B cell (primary cell): ENCODE data around the gene MYO6. TPM values are rescaled to one million over a fixed set of nuclear protein-coding genes. Genes with fewer than 3 reads are reported as not detected.

ENCODE experiments used
- ATAC-seq: fragments of 200-7000 bp; cut with Tn5 transposase; one replicate; pipeline ENCODE4 v1.10.0; 2021; ENCODE audit warnings: low read depth, mild to moderate bottlenecking, moderate number of reproducible peaks, moderate library complexity
- CTCF ChIA-PET: fragments of 350-600 bp; sonication (Branson Sonifier 250); formaldehyde crosslinking; loops from one replicate; lab custom pipeline; 2021; ENCODE audit warnings: antibody characterized with exemption, inconsistent platforms; lab: Charles Lee
- POLR2A ChIA-PET: fragments of 350-600 bp; sonication (Branson Sonifier 250); formaldehyde crosslinking; loops from one replicate; lab custom pipeline; 2021; ENCODE audit warnings: antibody characterized with exemption; lab: Charles Lee
- DNase-seq: peaks from one replicate; pipeline ENCODE4 v3.0.0; 2013
- H2AFZ ChIP-seq: 2 replicates; pipeline ENCODE4 v1.6.1; 2012; ENCODE audit warnings: mild to moderate bottlenecking, low read depth, low read length; ENCODE audit not compliant: insufficient read depth, poor library complexity, severe bottlenecking
- H3K27ac ChIP-seq, 2 donors: 1 replicate in 1 of 2; 2 replicates in 1 of 2; pipeline ENCODE4 v1.5.1; 2012 to 2013; ENCODE audit warnings: low read length in 2 of 2, mild to moderate bottlenecking in 2 of 2, moderate library complexity in 1 of 2
- H3K27me3 ChIP-seq, 4 experiments: fragments of 200-600 bp in 1 of 4; sonication (generic) in 1 of 4; replicated peaks in 1 of 4; 1 replicate in 2 of 4; 2 replicates in 2 of 4; pipeline versions ENCODE4 v1.6.1 to v1.7.0; 2013 to 2016; ENCODE audit warnings: low read length in 3 of 4, mild to moderate bottlenecking in 2 of 4, mixed read lengths in 1 of 4, moderate library complexity in 1 of 4; ENCODE audit not compliant: insufficient read depth in 4 of 4, control insufficient read depth in 3 of 4; ENCODE audit errors: control extremely low read depth in 1 of 4
- H3K36me3 ChIP-seq, 2 experiments: replicated peaks in 1 of 2; 1 replicate in 1 of 2; 2 replicates in 1 of 2; pipeline versions ENCODE4 v1.6.1 to v1.7.1; 2013; ENCODE audit warnings: low read length in 1 of 2; ENCODE audit not compliant: insufficient read depth in 2 of 2, control insufficient read depth in 1 of 2; ENCODE audit errors: control extremely low read depth in 1 of 2, extremely low read depth in 1 of 2
- H3K4me1 ChIP-seq, 2 donors: fragments of 200-600 bp in 1 of 2; sonication (generic) in 1 of 2; 1 replicate in 1 of 2; 2 replicates in 1 of 2; pipeline versions ENCODE4 v1.5.1 to v1.6.1; 2013 to 2017; ENCODE audit warnings: low read length in 2 of 2; ENCODE audit not compliant: control insufficient read depth in 2 of 2, insufficient read depth in 2 of 2
- H3K4me2 ChIP-seq: replicated peaks from 2 replicates; pipeline ENCODE3; 2012; ENCODE audit warnings: mild to moderate bottlenecking, low read depth, low read length; ENCODE audit not compliant: poor library complexity, severe bottlenecking
- H3K4me3 ChIP-seq, 5 experiments: fragments of 200-600 bp in 1 of 5; sonication (generic) in 1 of 5; 1 replicate in 3 of 5; 2 replicates in 2 of 5; pipeline versions ENCODE4 v1.5.1 to v1.7.0; 2011 to 2016; ENCODE audit warnings: low read length in 4 of 5, mild to moderate bottlenecking in 4 of 5, low read depth in 2 of 5, control low read depth in 1 of 5, moderate library complexity in 1 of 5; ENCODE audit not compliant: insufficient read depth in 1 of 5; ENCODE audit errors: control extremely low read depth in 1 of 5, extremely low read depth in 1 of 5
- H3K79me2 ChIP-seq: fragments of 200-600 bp; sonication (generic); one replicate; pipeline ENCODE4 v1.6.0; 2016; ENCODE audit warnings: low read length; ENCODE audit not compliant: control insufficient read depth, insufficient read depth
- H3K9ac ChIP-seq: fragments of 200-600 bp; sonication (generic); 2 replicates; pipeline ENCODE4 v1.6.1; 2017; ENCODE audit warnings: mild to moderate bottlenecking, low read length, moderate library complexity
- H3K9me3 ChIP-seq, 3 donors: one replicate each; pipeline versions ENCODE4 v1.6.1 to v1.7.1; 2013; ENCODE audit warnings: low read length in 2 of 3; ENCODE audit not compliant: control insufficient read depth in 2 of 3, insufficient read depth in 1 of 3; ENCODE audit errors: control extremely low read depth in 1 of 3
- H4K20me1 ChIP-seq: 2 replicates; pipeline ENCODE4 v1.6.0; 2012; ENCODE audit warnings: mild to moderate bottlenecking, low read length; ENCODE audit not compliant: insufficient read depth, control insufficient read depth, poor library complexity, severe bottlenecking
- H3K27ac Mint-ChIP-seq: one replicate; pipeline ENCODE4 v1.8.0; 2021; ENCODE audit warnings: mixed read lengths
- H3K27me3 Mint-ChIP-seq: one replicate; pipeline ENCODE4 v1.8.0; 2021; ENCODE audit warnings: mixed read lengths
- H3K4me1 Mint-ChIP-seq: one replicate; pipeline ENCODE4 v1.8.0; 2021; ENCODE audit warnings: mixed read lengths
- H3K4me3 Mint-ChIP-seq: one replicate; pipeline ENCODE4 v1.8.0; 2021; ENCODE audit warnings: mixed read lengths
- H3K9me3 Mint-ChIP-seq: one replicate; pipeline ENCODE4 v1.8.0; 2022; ENCODE audit warnings: mixed read lengths; ENCODE audit not compliant: insufficient read depth
- CTCF ChIP-seq: fragments of 200-600 bp; IDR thresholded peaks from one replicate; pipeline ENCODE4 v1.8.0; 2022; ENCODE audit warnings: antibody characterized with exemption, mild to moderate bottlenecking
- EZH2 ChIP-seq: IDR thresholded peaks from 2 replicates; pipeline ENCODE4 v1.6.1; 2012; ENCODE audit warnings: borderline replicate concordance, low read depth, mild to moderate bottlenecking, moderate library complexity, low read length; ENCODE audit not compliant: insufficient read depth, poor library complexity, severe bottlenecking
- WGBS: methylation state at CpG from one replicate; pipeline ENCODE4 v1.1.5; 2013; ENCODE audit warnings: missing lambda C conversion rate; ENCODE audit not compliant: insufficient coverage; 5-methylcytosine and 5-hydroxymethylcytosine counted together
- intact Hi-C: fragments of 100-400 bp; cut with micrococcal nuclease; formaldehyde crosslinking; loops from one replicate; pipeline ENCODE4 v1.10.0; 2022
- polyA plus RNA-seq: library from polyadenylated mRNA; depleted of rRNA; stranded (reverse); fragments of >200 nt; gene quantifications from 2 replicates; pipeline ENCODE4 v1.2.3, GENCODE V29; 2012
- total RNA-seq, 2 donors: library from RNA; stranded (reverse); fragments of 120-200 nt in 1 of 2; gene quantifications; 1 replicate in 1 of 2; 2 replicates in 1 of 2; pipeline versions ENCODE4 v1.2.3 to v1.2.4, GENCODE V29; 2013 to 2022

The MYO6 gene
- total and polyA plus RNA-seq, 2 donors (not counting 1 experiment from before 2014, with no cell fraction given): 0.09 to 0.59 TPM

- H3K9me3 Mint-ChIP-seq: no peaks in the 10 kb centered on the region
- ATAC-seq: peak; percentile 33
- H3K4me1 Mint-ChIP-seq: peaks cover 6% of the 10 kb centered on the region
- no peaks in the 10 kb centered on the region for H3K9me3 ChIP-seq
- ChIA-PET POLR2A (no interaction called here), CTCF (interaction anchor here (0.9 to 1.7 kb wide), 5 partner anchors 10 to 41 kb away, joined by 3 to 6 read pairs (median 3); no protein-coding TSS in a partner anchor)
- WGBS: 7% methylated on average over 26 of the region's 32 CpGs
- no peak overlapping the region for H3K27ac ChIP-seq
- H3K27me3 ChIP-seq: peaks cover 0 to 20% (median 3%) of the 10 kb centered on the region in 4 experiments
- intact Hi-C loops: no loop called here
- peak overlapping the region; percentile 50 for H3K9ac ChIP-seq
- peak overlapping the region; percentile 70 for H3K4me2 ChIP-seq
- peak overlapping the region in 4 of 5 experiments; percentile 10 to 50 (median 30) for H3K4me3 ChIP-seq
- no peaks in the 10 kb centered on the region for H4K20me1 ChIP-seq
- TF ChIP-seq CTCF (peak; percentile 69), EZH2 (no peak)
- H3K79me2 ChIP-seq: no peaks in the 10 kb centered on the region
- H3K27ac Mint-ChIP-seq: no peak overlapping the region
- H3K4me1 ChIP-seq: peaks cover 8 to 9% of the 10 kb centered on the region in 2 donors
- peak overlapping the region; percentile 81 for H3K4me3 Mint-ChIP-seq
- H2AFZ ChIP-seq: peak overlapping the region; percentile 65
- H3K27me3 Mint-ChIP-seq: peaks cover 24% of the 10 kb centered on the region
- DNase-seq: peak; percentile 53
- no peaks in the 10 kb centered on the region for H3K36me3 ChIP-seq
These were observed 185.8 kb downstream of the MYO6 start for GRCh38 chr6:75934643-75935472.

- peak overlapping the region; percentile 50 for H3K9ac ChIP-seq
- no peak overlapping the region for H3K27ac Mint-ChIP-seq
- DNase-seq (no peak), ATAC-seq (no peak)
- peaks cover 26% of the 10 kb centered on the region for H3K27me3 Mint-ChIP-seq
- H3K9me3 ChIP-seq: no peaks in the 10 kb centered on the region
- peak overlapping the region; percentile 65 for H2AFZ ChIP-seq
- H3K36me3 ChIP-seq: no peaks in the 10 kb centered on the region
- H3K4me1 ChIP-seq: peaks cover 8 to 9% of the 10 kb centered on the region in 2 donors
- ChIA-PET POLR2A (no interaction called here), CTCF (interaction anchor here (1.0 to 1.7 kb wide), 4 partner anchors 10 to 42 kb away, joined by 3 to 6 read pairs (median 3); no protein-coding TSS in a partner anchor)
- H3K79me2 ChIP-seq: no peaks in the 10 kb centered on the region
- H3K4me3 Mint-ChIP-seq: peak overlapping the region; percentile 81
- H3K4me3 ChIP-seq: peak overlapping the region in 3 of 5 experiments; percentile 20 to 50 (median 40)
- peaks cover 0 to 20% (median 3%) of the 10 kb centered on the region in 4 experiments for H3K27me3 ChIP-seq
- TF ChIP-seq EZH2 (no peak), CTCF (no peak)
- peak overlapping the region; percentile 70 for H3K4me2 ChIP-seq
- H3K9me3 Mint-ChIP-seq: no peaks in the 10 kb centered on the region
- H4K20me1 ChIP-seq: no peaks in the 10 kb centered on the region
- peaks cover 6% of the 10 kb centered on the region for H3K4me1 Mint-ChIP-seq
- no peak overlapping the region for H3K27ac ChIP-seq
- intact Hi-C loops: no loop called here
- WGBS: no CpG with 5 or more reads among the region's 12 CpGs
These were observed 186.4 kb downstream of the MYO6 start for GRCh38 chr6:75935473-75935793.
